SIG-M5 treated with dmso at 0.1 percent for 504 hours (cell line): Measurements from ENCODE around the gene CTNNA3.

Source experiments
- DNase-seq: peaks from one replicate; lab custom pipeline; 2025; ENCODE audit not compliant: unreplicated experiment; lab: John Stamatoyannopoulos, UW

The CTNNA3 gene

DNA sequence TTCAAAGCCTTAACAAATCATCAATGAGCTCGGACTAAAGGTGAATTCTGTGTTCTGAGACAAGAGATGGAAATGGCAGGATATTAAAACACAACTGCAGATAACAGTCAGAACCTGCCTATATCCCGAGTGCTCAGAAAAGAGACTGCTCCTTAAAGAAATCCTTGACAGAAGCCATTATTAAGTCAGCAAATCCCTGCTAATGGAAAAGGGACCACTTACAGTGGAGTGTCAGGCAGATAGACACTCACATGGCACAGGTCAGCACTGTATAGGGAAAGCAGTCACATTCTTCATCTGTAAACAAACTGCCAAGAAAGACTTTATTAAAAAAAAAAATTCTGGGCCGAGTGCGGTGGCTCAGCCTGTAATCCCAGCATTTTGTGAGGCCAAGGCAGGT lies 917.6 kb downstream of the CTNNA3 start:
- DNase-seq: no peak

DNA sequence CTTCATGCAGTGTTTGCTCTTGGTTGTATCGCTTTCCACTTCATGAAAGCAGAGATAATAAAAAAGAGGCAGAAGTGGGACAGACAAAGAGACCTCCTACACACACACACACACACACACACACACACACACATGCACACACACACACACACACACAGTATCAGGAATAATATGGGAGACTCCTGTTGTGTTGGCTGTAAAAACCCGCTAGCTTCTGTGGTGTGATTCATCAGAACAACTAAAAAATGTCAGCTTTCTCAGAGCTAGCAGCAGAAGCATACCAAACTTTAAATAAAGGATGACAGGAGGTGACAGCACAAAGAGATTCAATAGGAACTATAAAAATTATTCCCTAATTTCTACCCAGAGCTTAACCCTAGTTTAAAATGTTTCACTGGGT lies 918.3 kb downstream of the CTNNA3 start:
- no peak for DNase-seq

DNA sequence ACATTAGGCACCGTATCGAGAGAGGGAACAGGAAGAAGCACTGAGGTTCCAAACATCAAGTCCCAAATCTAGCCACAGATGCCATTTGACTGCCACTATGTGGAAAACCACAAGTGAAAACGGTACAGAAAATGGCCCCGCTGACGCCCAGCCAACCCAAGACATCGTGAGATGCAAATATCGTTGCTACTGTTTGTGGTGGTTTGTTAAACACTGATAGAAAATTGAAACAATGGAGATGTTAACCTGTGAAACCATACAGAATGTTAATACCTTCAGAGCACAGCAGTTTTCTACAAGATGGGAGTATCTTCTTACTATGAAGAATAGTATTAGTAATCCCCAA lies 922.5 kb downstream of the CTNNA3 start:
- DNase-seq: no peak

DNA sequence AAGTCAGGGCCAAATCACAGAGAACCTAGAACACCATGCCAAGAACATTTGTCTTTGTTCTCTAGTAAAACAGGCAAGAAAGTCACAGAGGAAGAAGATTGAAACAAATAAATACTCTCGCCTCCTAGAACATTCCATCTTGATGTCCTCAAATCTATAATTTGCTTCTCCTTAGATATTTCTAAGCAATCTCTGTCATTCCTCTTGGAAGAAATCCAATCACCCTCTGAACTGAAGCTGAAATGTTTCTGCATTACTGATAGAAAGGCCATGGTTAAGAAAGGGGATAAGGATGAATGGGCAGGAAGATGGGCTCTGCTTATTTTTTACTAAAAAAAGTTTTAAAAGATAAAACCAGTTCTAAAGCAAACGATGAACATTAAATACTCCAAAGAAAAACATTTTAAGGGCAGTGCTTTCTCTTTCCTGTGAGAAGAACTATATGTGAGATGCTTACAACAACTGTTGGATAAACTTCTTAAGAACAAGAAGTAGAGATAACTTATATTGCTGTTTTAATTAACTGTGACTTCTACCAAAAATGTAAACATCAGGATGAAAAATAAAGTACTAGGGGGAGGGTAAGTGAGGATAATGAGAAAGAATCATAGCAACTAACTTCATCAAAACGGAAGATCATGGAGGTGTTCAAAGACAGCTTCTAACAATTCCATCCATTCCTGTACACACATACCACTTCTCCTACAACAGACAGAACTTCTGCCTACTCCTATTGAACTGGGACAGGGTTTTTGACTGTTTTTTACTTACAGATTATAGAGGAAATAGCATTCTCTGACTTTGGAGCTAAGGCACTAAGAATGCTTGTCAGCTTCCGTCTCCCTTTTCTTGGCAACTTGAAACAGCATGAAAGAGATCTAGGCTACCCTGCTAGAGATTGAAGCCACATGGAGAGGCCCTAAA lies 923.2 kb downstream of the CTNNA3 start:
- DNase-seq: no peak

DNA sequence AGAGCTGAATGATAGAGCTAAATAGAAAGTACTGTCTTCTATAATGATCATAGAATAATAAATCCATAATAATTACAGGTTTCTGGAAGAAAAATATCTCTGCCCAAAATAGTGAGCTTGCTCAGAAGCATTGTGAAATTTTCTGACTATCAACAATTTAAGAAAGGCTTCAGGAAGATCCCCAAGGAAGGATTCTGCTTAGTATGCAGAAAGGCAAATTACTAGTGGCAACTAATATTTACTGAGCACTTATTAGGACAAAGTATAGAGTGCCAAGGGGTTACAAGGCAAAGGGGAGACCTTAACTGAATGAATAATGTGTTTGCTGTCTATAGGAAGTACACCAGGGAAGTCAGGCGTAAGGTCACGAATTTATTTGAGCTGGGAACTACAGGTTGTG lies 928.3 kb downstream of the CTNNA3 start:
- no peak for DNase-seq

DNA sequence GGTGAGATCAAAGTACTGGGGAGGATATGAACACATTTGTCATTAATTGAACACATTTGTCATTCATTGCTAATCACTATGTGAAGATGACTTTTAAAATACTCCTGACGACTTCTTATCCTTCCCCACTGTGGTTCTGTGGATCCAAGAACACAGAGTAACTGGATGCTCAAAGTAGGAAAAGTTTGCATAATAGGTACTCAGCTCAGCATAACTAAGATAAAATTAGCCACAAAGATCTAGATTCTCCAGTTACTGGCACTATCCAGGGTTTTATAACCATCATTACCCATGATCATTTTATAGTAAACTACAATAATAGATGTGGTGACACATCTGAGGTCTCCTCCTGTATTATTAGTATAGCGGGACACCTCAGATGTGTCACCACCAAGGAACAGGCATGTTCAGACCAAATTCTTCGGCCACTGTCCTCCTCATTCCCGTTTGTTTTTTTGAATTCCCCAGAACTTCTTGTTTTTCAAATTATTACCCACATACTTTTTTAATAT lies 933.7 kb downstream of the CTNNA3 start:
- DNase-seq: no peak

DNA sequence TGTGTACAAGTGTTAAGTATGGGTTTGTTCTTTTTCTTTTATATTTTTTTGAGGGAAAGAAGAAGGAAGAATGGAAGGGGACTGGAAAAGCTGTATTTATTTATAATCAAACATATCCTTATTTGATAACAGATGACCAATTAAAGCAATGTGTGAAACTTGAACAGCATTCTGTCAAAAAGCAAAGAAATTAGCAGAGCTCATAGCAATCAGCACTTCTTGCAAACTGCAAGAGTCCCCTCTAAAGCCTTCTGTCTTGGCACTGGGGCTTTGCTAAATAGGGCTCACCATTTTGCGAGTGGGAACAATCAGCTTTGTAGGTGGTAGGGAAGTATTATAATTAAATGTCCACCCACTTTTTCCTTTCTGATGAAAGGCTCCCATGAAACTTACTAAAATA lies 935.1 kb downstream of the CTNNA3 start:
- DNase-seq: no peak

DNA sequence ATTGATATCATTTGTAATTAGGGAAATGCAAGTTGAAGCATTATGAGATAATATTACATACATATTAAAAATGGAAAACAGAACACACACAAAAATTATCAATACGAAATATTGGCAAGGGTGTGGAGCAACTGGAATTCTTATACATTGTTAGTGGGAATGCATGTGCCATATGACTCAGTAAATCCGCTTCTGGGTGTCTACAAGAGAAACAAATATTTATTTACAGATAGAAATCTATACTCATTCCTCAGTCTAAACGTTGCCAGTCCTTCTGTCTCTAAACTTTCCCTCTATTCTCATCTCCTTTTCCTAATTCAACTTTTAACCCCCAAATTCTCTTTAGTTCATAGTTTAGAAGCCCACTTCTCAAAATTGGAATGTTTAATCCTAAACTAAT lies 940.5 kb downstream of the CTNNA3 start:
- DNase-seq: no peak

DNA sequence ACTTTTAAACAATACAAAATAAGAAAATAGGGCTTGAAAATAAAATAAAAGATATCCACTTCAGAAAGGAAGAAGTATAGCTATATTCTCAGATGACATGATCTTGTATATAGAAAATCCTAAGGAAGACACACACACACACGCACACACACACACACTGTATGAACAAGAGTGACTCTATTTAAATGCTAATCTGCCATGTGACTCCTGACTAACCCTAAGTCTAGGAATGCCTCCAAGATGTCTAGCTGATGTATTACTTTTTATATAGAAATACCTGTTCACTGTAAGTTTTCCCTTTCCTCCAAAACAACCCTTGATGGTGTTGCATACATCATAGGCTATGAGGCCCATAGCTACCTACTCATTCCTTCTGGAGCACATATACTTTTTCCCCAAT lies 943.3 kb downstream of the CTNNA3 start:
- DNase-seq: no peak

DNA sequence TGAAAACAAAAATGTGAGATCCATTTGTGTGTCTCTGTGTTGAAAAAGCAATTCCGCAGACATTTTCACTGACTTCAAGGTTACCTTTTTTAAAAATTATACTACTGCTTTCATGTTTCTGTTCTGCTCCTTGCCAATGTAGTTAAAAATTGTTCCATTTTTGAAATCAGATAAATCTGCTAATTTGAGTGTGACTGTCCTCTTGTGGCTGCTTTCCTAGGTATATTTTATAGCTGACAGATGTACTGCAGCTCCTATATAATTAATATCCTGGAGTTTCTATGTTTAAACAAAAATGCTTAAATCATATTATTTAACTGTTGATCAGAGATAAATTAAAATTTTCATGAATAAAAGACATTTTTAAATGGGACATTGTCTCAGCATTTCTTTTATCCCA lies 947.8 kb downstream of the CTNNA3 start:
- DNase-seq: no peak

DNA sequence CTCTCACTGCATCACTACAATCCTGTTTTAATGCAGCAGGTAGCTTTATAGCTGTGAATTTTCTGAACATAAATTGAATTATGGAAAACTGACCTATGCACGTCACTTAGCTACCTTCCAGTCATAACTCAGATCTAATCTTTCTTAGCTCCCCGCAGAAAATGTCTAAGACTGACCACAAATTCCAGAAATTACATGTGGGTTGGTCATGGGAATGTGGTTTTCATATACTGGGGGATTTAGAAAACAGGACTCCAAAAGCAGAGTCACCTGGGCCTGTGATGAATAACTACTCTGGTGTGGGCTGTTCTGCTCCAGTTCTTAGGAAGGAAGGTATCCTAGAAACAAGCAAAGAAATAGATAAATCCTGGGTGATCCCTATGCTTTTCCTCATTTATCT lies 948.5 kb downstream of the CTNNA3 start:
- DNase-seq: no peak

DNA sequence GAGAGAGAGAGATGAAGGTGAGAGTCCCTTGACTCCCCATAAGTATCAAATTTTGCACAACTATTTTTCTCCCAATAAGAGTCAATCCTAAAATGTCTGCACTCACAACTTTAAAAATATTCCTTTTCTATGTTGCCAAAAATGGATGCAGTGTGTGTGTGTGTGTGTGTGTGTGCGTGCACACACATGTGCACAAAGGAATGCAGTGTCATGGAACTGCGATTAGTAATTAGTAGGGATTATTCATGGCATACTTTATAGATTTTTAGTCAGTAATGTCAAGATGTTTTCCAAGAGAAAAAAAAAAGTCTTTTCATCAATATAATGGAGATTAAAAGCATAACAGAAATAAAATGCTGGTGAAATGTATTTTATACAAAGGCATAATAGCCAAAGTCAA lies 949.3 kb downstream of the CTNNA3 start:
- no peak for DNase-seq

DNA sequence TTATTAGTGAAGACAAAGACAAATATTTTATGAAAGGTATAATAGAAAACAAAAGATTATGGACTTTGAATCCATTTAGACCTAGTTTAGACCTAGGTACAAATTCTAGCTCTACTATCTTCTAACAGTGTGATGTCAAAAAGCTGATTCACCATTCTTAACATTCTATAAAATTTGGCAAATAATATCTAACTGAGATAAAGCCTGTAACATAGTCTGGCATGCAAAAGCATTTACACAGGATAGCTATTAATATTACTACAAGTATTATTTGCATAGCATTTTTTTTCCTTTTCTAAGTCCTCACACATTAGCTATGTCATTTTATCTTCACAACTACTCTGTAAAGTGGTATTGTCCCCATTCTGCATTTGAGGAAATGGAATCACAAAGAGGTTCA lies 949.7 kb downstream of the CTNNA3 start:
- no peak for DNase-seq

DNA sequence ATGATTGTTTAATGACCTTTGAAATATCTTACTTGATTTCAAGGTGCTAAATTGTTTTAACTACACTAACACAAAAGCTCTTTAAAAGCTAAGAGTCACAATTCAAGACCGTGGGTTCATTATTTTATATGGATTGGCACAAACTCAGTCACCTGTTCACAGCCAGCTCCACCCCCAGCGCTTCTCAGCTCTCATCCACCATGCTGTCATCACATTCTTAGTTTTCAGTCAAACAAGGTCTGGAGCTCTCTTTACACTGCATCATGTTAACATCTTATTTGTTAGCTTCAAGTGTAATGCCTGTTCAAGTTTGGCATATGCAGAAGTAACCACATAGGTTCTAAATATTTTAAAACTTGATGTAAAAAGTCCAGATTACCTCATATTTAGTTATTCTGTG lies 951.1 kb downstream of the CTNNA3 start:
- DNase-seq: no peak

DNA sequence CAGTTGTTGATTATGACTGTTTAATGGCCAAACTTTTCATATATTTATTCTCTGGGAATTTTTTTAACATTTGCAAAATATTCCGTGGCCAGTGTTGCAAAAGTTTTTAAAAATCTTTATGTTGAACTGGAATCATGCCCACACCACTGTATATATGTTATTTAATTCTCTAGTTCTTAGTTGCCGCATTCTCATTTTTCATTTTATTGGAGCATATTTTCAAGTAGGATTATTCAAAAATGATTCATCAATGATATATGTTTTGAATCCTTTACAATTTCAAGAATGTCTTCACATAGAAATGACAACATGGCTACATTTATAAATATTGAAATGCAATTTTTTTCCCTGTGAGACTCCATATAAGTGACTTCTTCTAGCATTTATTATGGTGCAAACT lies 958.8 kb downstream of the CTNNA3 start:
- DNase-seq: no peak

DNA sequence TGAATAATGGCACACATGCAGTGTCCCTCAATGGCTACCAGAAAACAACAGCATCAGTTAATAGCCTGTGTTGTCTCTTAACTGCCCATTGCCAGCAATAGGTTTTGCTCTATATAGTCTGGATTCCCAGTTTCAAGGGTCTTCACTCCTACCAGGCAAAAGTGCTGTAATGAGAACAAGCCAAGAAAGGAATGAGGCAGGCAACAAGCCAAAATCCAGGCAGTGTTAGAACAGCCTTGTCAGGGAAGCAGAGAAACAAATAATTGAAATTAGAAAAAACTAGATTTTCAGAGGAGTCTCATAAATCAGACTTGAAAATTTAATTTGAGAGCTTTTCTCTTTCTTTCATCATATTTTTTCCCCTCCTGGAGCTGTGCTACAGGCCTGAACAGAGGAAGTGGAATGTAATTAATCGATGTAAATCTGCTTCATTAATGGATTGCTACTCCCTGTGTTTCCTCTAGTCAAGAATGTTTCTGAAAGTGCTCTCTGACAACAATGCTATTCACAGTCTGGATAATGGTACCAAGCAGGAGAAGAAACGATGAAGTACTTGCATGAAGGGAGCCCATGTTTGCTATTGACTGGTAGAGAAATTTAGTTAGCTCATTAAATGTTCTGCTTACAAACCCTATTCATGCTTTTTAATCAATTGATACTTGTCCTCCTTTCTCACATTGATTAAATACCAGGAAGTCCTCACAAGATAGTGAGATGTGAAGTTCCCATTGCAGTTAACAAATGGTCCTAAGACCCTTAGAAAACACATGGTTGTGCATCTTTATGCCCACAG lies 972.2 kb downstream of the CTNNA3 start:
- DNase-seq: no peak

DNA sequence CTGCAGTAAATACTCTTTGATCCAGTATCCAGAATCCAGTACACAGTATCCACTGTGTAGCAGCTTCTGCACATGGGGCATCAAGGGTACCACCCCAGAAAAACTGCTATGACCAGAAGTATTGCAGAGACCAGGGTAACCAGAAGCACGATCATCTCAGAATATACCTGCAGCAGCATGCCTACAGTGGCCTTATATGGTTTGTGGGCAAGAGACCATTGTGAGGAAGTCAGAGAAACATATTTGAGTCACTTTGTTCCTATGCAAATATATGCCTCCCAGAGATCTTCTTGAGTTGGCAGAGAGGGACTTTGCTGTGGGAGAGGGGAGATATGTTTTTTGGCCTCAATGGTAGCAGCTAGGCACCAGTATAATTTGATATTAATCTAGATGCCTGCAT lies 976.5 kb downstream of the CTNNA3 start:
- DNase-seq: no peak

DNA sequence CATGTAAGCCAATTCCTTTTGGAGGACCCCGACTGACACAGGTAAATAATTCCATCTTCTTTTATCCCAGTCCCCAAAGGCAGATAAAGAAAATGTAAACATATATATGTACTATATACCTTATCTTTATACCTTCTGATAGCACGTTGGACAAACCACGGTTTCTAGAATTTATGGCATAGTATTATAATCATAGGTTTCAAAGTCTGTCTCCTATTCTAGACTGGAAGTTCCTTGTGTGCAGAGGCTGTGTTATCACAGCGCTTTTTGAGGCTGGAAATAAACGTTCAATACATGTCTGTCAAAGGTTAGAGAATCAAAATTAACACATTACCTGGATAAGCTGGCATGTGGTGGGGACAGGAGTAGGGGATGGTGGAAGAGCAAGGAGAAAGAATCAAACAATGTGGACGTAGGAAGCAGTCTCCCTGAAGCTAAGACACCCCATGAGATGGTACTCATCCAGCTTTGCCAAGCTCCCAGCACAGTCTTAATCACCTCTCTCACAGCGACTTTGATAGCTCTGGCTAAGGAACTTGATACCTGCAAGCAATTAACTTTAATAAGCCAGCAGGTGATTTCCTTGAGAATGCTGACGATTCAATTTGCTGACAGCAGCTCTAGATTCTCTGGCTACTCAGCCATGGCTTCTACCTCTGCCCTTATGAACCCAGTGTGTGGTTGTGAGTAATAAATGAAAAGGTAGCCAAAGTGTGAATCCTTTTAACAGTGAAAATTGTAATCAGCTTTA lies 978.6 kb downstream of the CTNNA3 start:
- DNase-seq: no peak

DNA sequence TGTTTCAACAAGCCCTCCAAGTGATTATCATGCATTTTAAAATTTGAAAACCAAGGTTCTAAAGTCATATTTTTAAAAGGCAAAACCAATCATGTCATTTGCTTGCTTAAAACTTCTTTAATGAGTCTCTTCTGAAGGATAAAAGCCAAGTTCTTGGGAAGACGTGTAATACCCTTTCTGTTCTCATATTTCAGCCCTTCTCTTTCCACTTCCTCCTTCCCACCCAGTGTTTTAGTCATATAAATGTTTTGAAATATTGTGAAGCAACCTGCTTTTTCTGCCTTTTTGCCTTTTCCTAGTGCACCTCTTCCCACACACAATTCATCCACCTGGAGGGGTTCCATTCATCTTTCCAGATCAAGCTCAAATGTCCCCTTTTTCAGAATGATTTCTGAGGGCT lies 981.3 kb downstream of the CTNNA3 start:
- no peak for DNase-seq

DNA sequence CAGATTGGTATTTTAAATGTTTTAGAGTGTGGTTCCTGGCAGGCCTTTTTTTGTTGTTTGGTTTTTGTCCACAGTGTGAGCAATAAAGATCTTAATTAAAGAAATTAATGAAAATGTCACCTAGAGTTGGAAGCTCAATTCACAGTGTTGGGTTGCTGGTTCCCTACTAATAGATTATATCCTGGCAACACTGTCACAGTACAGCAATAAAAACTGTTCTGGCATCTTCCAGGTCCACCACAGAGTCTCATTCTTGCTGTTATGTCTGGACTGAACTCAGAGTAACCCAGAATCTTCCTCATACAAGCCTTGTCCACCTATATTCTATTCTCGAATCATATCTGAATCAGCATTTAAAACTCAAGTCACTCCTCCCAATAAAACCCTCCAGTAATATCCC lies 982.6 kb downstream of the CTNNA3 start:
- no peak for DNase-seq

DNA sequence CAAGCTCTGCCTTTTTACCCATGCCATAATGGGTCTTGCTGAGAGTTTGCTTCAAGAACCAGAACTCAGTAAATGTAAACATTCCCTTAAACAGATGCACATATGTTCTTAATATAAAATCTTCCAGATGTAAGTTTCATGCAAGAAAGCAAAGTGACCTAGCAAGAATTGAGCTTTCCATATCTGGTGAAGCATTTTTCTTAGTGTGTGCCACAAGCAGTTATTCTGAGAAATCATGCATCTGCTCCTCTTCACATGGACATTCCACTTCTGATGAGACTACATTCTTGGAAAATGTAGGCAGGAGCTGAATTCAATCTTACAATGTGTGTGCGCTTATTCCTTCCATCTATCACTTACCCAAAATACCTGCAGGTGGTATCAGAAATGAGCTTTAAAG lies 997.9 kb downstream of the CTNNA3 start:
- DNase-seq: no peak

DNA sequence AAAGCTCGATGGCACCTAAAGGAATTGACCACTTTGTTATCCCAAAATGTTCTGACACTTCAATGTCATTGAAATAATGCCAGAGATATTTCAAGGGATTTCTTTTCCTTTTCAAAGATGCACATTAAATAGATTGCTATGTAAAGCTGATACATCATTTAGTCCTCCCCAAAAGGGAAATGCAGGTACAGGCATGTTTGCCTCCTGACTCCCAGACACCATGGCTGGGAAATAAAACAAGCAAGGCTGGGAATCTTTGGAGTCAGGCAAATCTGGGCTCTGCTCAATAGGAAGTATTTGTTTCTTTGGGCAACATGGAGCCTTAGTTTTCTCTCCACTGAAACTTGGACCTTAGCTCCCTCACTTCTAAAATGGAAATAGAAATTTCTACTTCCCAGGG lies 1000.9 kb downstream of the CTNNA3 start:
- DNase-seq: no peak
